Smooth muscle cell (in vitro differentiated cells): Measurements from ENCODE around the gene FABP1. TPM values are rescaled to one million over a fixed set of nuclear protein-coding genes. Genes with fewer than 3 reads are reported as not detected.

Experiments used
- DNase-seq: peaks from one replicate; lab custom pipeline; 2025; ENCODE audit not compliant: unreplicated experiment; lab: John Stamatoyannopoulos, UW
- H2AFZ ChIP-seq: fragments of 200-600 bp; sonication (generic); 2 replicates; pipeline ENCODE4 v1.6.0; 2016; ENCODE audit warnings: antibody characterized with exemption, low read depth, mild to moderate bottlenecking
- H3F3A ChIP-seq: fragments of 200-600 bp; sonication (generic); 2 replicates; pipeline ENCODE4 v1.6.0; 2017; ENCODE audit warnings: antibody characterized with exemption, low read depth
- H3K27ac ChIP-seq: fragments of 200-600 bp; sonication (generic); 2 replicates; pipeline ENCODE4 v1.5.1; 2016; ENCODE audit warnings: low read depth, mild to moderate bottlenecking
- H3K27me3 ChIP-seq: fragments of 200-600 bp; sonication (generic); 2 replicates; pipeline ENCODE4 v1.6.1; 2016; ENCODE audit warnings: low read depth, mild to moderate bottlenecking
- H3K36me3 ChIP-seq: fragments of 200-600 bp; sonication (generic); 2 replicates; pipeline ENCODE4 v1.5.1; 2016; ENCODE audit warnings: low read depth
- H3K4me1 ChIP-seq: fragments of 200-600 bp; sonication (generic); 2 replicates; pipeline ENCODE4 v1.5.1; 2016; ENCODE audit warnings: low read depth
- H3K4me2 ChIP-seq: fragments of 200-600 bp; sonication (generic); 2 replicates; pipeline ENCODE4 v1.6.0; 2016; ENCODE audit warnings: mild to moderate bottlenecking
- H3K4me3 ChIP-seq: fragments of 200-600 bp; sonication (generic); 2 replicates; pipeline ENCODE4 v1.5.1; 2016; ENCODE audit warnings: mild to moderate bottlenecking
- H3K79me2 ChIP-seq: fragments of 200-600 bp; sonication (generic); 2 replicates; pipeline ENCODE4 v1.6.0; 2016; ENCODE audit warnings: low read depth, mild to moderate bottlenecking
- H3K9ac ChIP-seq: fragments of 200-600 bp; sonication (generic); 2 replicates; pipeline ENCODE4 v1.6.0; 2016; ENCODE audit warnings: low read depth
- H3K9me3 ChIP-seq: fragments of 200-600 bp; sonication (generic); replicated peaks from 2 replicates; pipeline ENCODE4 v1.5.1; 2016; ENCODE audit warnings: low read depth
- H4K20me1 ChIP-seq: fragments of 200-600 bp; sonication (generic); 2 replicates; pipeline ENCODE4 v1.6.0; 2016; ENCODE audit warnings: low read depth
- CTCF ChIP-seq: fragments of 200-600 bp; sonication (generic); IDR thresholded peaks from 2 replicates; pipeline ENCODE4 v1.5.1; 2017; ENCODE audit warnings: borderline replicate concordance, mild to moderate bottlenecking, antibody characterized with exemption; ENCODE audit not compliant: insufficient read depth, poor library complexity, severe bottlenecking
- WGBS: methylation state at CpG from one replicate; pipeline ENCODE4 v1.1.7; 2016; ENCODE audit warnings: low lambda C conversion rate; 5-methylcytosine and 5-hydroxymethylcytosine counted together
- polyA plus RNA-seq: library from polyadenylated mRNA; unstranded; fragments of >200 nt; fragmentation: Nextera tagmentation; extraction: Ambion mirVana; gene quantifications from 2 replicates; pipeline ENCODE4 v1.2.1, GENCODE V29; 2016
- total RNA-seq: library from RNA; depleted of rRNA; stranded (reverse); fragments of >200 nt; gene quantifications from 2 replicates; pipeline ENCODE4 v1.2.3, GENCODE V29; 2014

The FABP1 gene
- total and polyA plus RNA-seq, 2 experiments from 2014 or later: 0.42 TPM; not detected in 1

DNA sequence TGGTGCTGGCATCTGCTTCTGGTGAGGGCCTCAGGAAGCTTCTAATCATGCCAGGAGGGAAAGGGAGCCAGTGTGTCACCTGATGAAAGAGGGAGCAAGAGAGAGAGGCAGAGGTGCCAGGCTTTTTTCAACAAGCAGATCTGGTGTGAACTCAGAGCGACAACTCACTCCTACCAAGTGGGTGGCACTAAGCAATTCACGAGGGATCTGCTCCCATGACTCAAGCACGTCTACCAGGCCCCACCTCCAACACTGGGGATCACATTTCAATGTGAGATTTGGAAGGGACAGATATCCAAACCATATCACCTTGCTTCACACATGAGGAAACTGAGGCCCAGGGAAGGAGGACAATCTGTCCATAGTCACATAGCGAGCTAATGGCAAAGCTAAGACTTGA is 19.1 kb downstream of the FABP1 start:
- no peaks in the 10 kb centered on the region for H4K20me1 ChIP-seq
- DNase-seq: no peak
- WGBS: 66% methylated on average over 4 of the region's 4 CpGs

GRCh38 chr2:88100489-88100858 is 27.4 kb downstream of the FABP1 start:
- Histone ChIP-seq H3K9me3 (no peaks in the 10 kb centered on the region), H3K27ac (no peak overlapping the region), H3F3A (no peaks in the 10 kb centered on the region), H3K4me2 (no peak overlapping the region), H2AFZ (no peak overlapping the region), H3K4me3 (no peak overlapping the region), H3K79me2 (no peaks in the 10 kb centered on the region), H3K4me1 (peaks cover 9% of the 10 kb centered on the region), H3K9ac (no peak overlapping the region), H4K20me1 (no peaks in the 10 kb centered on the region), H3K36me3 (no peaks in the 10 kb centered on the region), H3K27me3 (peaks cover 2% of the 10 kb centered on the region)
- DNase-seq: no peak
- WGBS: 86% methylated on average over 3 of the region's 3 CpGs
- no peak for TF ChIP-seq CTCF

More for the DNA sequence above, 19.1 kb downstream of the FABP1 start:
- no peaks in the 10 kb centered on the region for H3F3A ChIP-seq
- no peak overlapping the region for H3K9ac ChIP-seq
- H3K79me2 ChIP-seq: no peaks in the 10 kb centered on the region
- no peaks in the 10 kb centered on the region for H3K9me3 ChIP-seq
- H2AFZ ChIP-seq: no peak overlapping the region
- H3K4me1 ChIP-seq: no peaks in the 10 kb centered on the region
- H3K27ac ChIP-seq: no peak overlapping the region
- H3K36me3 ChIP-seq: no peaks in the 10 kb centered on the region
- H3K4me3 ChIP-seq: no peak overlapping the region
- H3K27me3 ChIP-seq: no peaks in the 10 kb centered on the region
- no peak for TF ChIP-seq CTCF
- H3K4me2 ChIP-seq: no peak overlapping the region

DNA sequence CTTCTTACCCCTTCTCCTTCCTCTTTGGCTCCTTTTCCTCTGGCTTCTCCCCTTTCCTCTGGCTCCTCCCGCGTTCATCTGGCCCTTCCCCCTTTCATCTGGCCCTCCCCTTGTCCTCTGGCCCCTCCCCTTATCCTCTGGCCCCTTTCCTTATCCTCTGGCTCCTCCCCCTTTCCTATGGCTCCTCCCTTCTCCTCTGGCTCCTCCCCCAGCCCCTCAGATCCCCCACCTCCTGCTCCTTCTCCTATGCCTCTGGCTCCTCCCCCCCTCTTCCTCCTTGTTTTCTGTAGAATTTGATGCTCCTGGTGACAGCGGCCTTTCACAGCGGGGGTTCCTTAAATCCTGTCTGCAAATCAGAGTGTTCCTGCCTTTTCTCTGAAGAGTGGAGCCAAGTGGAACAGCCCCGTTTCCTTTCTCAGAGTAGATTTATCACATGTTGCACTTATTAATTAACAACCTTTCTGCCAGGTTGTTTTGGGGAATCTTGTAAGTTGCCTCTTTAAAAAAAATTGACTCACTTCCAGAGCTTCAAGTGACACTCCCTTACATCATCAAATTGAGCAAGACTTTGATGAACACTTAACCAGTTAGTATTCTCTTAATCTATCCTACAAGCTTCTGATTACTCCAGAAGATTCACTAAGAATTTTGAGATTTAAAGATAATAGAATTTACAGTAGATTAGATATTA is 27.9 kb downstream of the FABP1 start:
- no peak for DNase-seq
- Histone ChIP-seq H3K27ac (no peak overlapping the region), H3K27me3 (peaks cover 2% of the 10 kb centered on the region), H4K20me1 (no peaks in the 10 kb centered on the region), H2AFZ (no peak overlapping the region), H3K4me2 (no peak overlapping the region), H3K4me1 (peaks cover 9% of the 10 kb centered on the region), H3K79me2 (no peaks in the 10 kb centered on the region), H3K4me3 (no peak overlapping the region), H3F3A (no peaks in the 10 kb centered on the region), H3K36me3 (no peaks in the 10 kb centered on the region), H3K9me3 (no peaks in the 10 kb centered on the region), H3K9ac (no peak overlapping the region)
- 33% methylated on average over 3 of the region's 5 CpGs for WGBS
- TF ChIP-seq CTCF: no peak

- Histone ChIP-seq H3K36me3 (no peaks in the 10 kb centered on the region), H3K4me2 (no peak overlapping the region), H3K4me3 (no peak overlapping the region), H3K27me3 (peaks cover 2% of the 10 kb centered on the region), H3K9ac (no peak overlapping the region), H3K79me2 (no peaks in the 10 kb centered on the region), H3F3A (no peaks in the 10 kb centered on the region), H3K9me3 (no peaks in the 10 kb centered on the region), H3K27ac (no peak overlapping the region), H3K4me1 (peaks cover 9% of the 10 kb centered on the region), H2AFZ (no peak overlapping the region), H4K20me1 (no peaks in the 10 kb centered on the region)
- no peak for TF ChIP-seq CTCF
- DNase-seq: no peak
These were observed 29.3 kb downstream of the FABP1 start for GRCh38 chr2:88098558-88098900.
